Heart left ventricle (tissue), 13 donors: ENCODE results near the gene FCHSD1.
A peak's percentile ranks its signal among the peaks of the same experiment; 100 is the strongest.

Experiments
- CTCF ChIP-seq, 12 donors: fragments of 200-600 bp; sonication (generic) in 4 of 12; IDR thresholded peaks; one replicate each; pipeline versions ENCODE4 v1.5.0 to v1.8.0; 2018 to 2022; ENCODE audit warnings: antibody characterized with exemption in 12 of 12, mild to moderate bottlenecking in 5 of 12
- POLR2A ChIP-seq, 2 donors: fragments of 450-650 bp; IDR thresholded peaks; one replicate each; pipeline ENCODE4 v1.6.1; 2017; ENCODE audit warnings: antibody characterized with exemption in 2 of 2, mild to moderate bottlenecking in 2 of 2, moderate library complexity in 2 of 2
- donor health status: ischemic (EF 13 %, LVEDD 7.1; RV severe dilation, severe dysfunction).
- donor health status: DM: no; HTN: yes; CAD: no.
- donor health status: DM: no; HTN: no; CAD: no.
- donor health status: ischemic (EF 25% LVEDD 6.9; RV normal size, moderate dysfunction).
- donor health status: ischemic (EF 25% LVEDD 5.7; RV mildly dilated, moderate dysfunction).
- donor health status: ischemic (EF 35%, LVEDD 5.7; RV mildly dilated, moderate dysfunction).
- donor health status: nonischemic (EF 11% LVEDD 7.7; RV severe dilation, severe dysfunction).
- donor health status: DM: yes; HTN: yes; CAD: no.
- donor health status: PGD.
- donor health status: ischemic (EF 29% LVEDD 5.4; RV normal size, mild dysfunction).
- donor health status: nonischemic (EF 23%, LVEDD 6.1; RV moderate dilation, normal function).

- TF ChIP-seq POLR2A (IDR thresholded peaks at IDR 0.05) (peak; percentile 63 to 97), CTCF (IDR thresholded peaks at IDR 0.05) (no peak)
These were observed 14.7 kb downstream of the FCHSD1 start, which contains the start of the genes HDAC3 and RELL2 for GRCh38 chr5:141636413-141637122.
